KOPT-K1 (cell line): ENCODE results near the gene ZNF22.
"Not testable (repeated sequence)": the region's sequence is repeated elsewhere in the genome, so short reads cannot be mapped to it uniquely, and the experiment has no call there.

Source experiments
- H3K27ac ChIP-seq: fragments of 200-600 bp; sonication (generic); 2 replicates; pipeline ENCODE4 v1.5.1; 2016; ENCODE audit warnings: antibody characterized with exemption, mild to moderate bottlenecking, low read depth, low read length; ENCODE audit not compliant: poor library complexity, severe bottlenecking
- H3K36me3 ChIP-seq: fragments of 200-600 bp; sonication (generic); 2 replicates; pipeline ENCODE4 v1.5.1; 2017; ENCODE audit warnings: antibody characterized with exemption, mild to moderate bottlenecking, low read length, moderate library complexity; ENCODE audit not compliant: insufficient read depth
- H3K9me3 ChIP-seq: fragments of 200-600 bp; sonication (generic); 2 replicates; pipeline ENCODE4 v1.5.1; 2017; ENCODE audit warnings: antibody characterized with exemption, low read length, mild to moderate bottlenecking; ENCODE audit not compliant: insufficient read depth, poor library complexity, severe bottlenecking

Gene ZNF22

DNA sequence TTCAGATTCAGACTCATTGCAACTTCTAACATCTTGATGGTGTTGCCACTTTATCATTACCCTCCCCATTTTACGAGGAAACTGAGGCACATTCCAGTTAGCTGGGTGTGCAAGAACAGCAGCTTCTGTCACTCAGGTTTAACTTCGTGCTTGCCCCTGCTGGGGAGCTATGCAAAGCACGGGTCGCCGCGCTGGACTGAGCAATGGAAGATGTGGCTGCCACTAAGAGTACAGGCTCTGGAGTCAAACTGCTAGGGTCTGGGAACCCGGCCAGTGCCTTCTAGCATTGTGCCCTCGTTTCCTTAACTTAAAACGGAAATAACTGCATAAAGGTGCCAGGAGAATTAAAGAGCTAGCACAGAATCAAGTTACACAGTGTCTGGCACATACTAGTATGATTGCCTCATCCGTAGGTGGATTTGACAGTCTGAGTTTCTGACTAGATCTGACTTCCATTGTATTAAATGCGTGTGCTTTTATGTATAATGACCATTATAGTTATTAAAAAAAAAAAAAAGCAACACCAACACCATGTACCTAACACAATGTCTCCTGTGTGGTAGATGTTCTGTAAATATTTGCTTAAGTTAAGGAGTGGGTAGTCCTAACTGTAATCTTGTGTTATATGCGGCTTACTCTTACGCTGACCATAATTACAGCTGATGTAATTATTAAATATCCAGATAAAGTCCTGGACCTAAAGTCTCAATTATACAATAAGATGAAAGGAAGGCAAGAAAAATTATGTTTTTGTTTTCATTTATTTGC lies 842 bp downstream of the ZNF22 start:
- Histone ChIP-seq H3K9me3 (peaks cover 26% of the 10 kb centered on the region), H3K36me3 (peaks cover 45% of the 10 kb centered on the region), H3K27ac (peak overlapping the region; percentile 95)

DNA sequence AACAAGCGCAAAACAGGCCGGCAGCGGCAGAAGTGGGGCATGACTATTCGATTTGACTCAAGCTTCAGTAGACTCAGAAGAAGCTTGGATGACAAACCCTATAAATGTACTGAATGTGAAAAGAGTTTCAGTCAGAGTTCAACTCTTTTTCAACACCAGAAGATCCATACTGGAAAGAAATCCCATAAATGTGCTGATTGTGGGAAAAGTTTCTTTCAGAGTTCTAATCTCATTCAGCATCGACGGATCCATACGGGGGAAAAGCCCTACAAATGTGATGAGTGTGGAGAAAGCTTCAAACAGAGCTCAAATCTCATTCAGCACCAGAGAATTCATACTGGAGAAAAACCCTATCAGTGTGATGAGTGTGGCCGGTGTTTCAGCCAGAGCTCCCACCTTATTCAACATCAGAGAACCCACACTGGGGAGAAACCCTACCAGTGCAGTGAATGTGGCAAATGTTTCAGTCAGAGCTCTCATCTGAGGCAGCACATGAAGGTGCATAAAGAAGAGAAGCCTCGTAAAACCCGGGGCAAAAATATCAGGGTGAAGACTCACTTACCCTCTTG lies 2.8 kb downstream of the ZNF22 start:
- H3K9me3 ChIP-seq, result peaks cover 26% of the 10 kb centered on the region
- peaks cover 48% of the 10 kb centered on the region for H3K36me3 ChIP-seq
- peak overlapping the region; percentile 17 for H3K27ac ChIP-seq

DNA sequence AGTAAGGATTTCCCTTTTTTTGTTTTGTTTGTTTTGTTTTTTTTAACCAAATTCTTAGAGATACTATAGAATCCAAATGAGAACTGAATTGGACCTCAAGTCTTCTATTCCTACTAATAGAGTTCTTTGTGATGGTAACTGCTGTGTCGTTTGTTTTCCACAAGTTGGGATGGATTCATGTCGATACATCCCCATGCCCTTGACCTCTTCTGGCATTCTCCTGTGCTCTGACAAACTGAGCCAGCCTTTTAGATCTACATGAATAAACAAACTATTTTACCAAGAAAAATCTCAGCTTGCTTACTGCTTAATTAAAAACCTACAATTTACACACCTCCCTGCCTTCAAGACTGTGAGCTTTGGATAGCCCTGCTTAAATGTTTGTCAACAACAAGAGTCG lies 3.9 kb downstream of the ZNF22 start:
- H3K9me3 ChIP-seq, result peaks cover 26% of the 10 kb centered on the region
- H3K36me3 ChIP-seq, result peaks cover 48% of the 10 kb centered on the region
- no peak overlapping the region for H3K27ac ChIP-seq

DNA sequence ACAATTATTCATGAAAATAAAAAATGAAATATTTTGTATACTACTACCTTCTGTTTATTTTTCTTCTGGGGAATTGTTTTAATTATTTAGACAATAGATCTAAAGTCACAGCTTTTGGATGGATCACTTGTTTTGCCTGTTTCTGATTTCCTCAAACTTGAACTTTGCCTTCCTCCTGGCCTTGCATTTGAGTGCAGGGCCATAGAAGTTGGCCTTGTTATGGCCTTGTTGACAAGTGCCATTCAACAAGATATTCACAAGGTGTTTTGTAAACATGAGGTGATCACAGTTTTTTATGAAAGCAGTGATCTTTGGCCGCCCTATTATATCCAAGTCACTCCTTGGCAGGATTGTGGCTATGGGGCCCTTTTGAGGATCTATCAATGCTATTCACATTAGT lies 4.6 kb downstream of the ZNF22 start:
- Histone ChIP-seq H3K27ac (no peak overlapping the region), H3K36me3 (peaks cover 48% of the 10 kb centered on the region), H3K9me3 (peaks cover 26% of the 10 kb centered on the region)

DNA sequence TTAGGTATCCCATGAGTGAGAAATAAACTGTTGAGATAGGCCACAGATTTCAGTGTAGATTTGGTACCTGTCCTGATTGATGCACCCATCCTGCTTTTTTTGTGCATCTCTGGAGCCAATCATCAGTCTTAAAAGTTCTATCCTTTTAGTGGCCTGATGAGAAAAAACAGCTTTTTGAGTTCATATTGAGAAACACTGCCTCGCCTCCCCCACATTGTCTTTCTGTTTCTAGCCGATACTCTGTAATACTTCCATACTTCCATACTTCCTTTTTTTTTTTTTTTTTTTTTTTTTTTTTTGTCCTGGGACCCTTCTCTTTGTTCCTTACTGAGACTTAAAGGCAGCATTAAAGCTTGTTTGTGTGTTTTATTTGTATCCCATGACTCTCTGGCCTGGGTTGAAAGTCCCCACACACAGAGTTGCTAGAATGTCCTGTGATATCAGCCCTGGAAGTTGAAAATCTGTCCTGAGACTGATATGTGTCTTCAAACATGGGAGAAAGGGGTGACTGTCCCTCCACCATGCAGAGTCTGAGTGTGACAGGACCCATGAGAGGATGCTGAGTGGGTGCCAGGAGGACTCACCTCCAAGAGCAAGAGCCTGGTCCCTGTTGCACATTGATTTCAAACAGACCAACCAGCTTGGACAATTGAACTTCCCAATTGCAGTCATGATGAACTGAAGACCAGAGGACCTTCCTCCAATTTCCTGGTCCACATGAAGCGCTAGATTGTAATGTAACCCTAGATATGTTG lies 5.7 kb downstream of the ZNF22 start:
- Histone ChIP-seq H3K27ac (no peak overlapping the region), H3K9me3 (peaks cover 26% of the 10 kb centered on the region), H3K36me3 (peaks cover 48% of the 10 kb centered on the region)

DNA sequence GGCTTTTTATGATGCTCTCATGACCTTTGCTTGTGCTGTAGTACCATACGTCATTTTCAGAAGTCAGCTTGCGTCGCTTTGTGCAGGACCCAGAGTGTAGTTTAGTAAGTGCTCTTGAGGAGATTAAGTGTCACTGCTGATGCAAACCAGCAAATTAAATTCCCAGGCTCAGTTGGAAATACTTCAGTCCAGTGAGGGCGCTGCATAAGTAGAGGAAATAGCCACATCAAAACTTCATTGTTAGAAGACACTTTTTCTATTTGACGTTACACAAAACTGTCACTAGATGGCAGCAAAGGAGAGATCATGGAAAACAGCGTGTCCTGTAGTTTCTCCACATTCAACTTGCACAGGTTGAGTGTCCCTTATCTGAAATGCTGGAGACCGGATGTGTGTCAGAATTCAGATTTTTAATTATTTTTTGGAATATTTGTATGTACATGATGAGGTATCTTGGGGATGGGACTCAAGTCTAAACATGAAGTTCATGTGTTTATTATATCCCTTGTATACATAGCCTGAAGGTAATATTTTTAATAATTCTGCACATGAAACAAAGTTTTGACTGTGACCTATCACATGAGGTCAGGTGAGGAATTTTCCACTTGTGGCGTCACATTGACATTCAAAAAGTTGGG lies 7.9 kb downstream of the ZNF22 start:
- H3K27ac ChIP-seq, result no peak overlapping the region
- H3K36me3 ChIP-seq, result peaks cover 32% of the 10 kb centered on the region
- H3K9me3 ChIP-seq, result peaks cover 11% of the 10 kb centered on the region

DNA sequence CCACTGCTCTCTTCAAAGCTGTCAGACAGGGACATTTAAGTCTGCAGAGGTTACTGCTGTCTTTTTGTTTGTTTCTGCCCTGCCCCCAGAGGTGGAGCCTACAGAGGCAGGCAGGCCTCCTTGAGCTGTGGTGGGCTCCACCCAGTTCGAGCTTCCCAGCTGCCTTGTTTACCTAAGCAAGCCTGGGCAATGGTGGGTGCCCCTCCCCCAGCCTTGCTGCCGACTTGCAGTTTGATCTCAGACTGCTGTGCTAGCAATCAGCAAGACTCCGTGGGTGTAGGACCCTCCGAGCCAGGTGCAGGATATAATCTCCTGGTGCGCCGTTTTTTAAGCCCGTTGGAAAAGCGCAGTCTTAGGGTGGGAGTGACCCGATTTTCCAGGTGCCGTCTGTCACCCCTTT lies 13.8 kb downstream of the ZNF22 start:
- H3K9me3 ChIP-seq, H3K36me3 ChIP-seq, H3K27ac ChIP-seq: not testable (repeated sequence)

DNA sequence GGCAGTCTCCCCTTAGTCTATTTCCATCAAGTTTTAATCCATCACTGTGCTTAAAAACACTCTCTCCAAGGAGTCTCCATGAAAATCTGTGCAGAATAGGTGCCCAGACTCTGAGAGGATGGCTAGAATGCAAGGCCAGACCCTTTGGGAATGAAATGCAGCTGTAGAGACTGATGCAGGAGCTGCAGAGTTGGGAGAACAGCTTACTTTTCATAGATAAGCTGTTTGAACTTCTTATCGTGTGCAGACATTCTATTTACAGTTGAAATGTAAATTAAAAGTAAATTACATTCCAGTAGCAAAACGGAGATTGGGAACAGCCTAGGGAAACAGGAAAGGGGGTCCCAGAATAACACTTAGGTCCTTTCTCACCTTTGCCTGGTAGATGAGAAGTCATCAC lies 14.9 kb downstream of the ZNF22 start:
- H3K27ac ChIP-seq, result no peak overlapping the region
- no peaks in the 10 kb centered on the region for H3K36me3 ChIP-seq
- H3K9me3 ChIP-seq, result no peaks in the 10 kb centered on the region

DNA sequence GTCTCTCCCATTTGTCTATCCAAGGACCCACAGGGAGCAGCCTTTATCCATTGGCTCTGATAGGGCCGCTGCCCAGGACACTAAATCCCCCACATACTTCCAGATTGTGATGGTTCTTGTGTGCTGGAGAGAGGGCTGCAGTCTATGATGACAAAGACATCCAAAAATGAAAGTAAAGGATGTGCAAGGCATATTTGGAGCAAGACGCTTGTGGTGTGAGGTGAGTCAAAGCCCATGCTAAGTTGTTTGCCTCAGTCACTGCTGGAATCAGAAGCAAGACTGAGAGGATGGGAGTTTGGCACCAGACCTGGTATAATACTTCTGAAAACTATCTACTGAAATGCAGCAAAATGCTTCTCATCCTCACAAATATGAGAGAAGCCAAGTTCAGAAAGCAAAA lies 22.7 kb downstream of the ZNF22 start:
- Histone ChIP-seq H3K27ac (no peak overlapping the region), H3K9me3 (no peaks in the 10 kb centered on the region), H3K36me3 (no peaks in the 10 kb centered on the region)

DNA sequence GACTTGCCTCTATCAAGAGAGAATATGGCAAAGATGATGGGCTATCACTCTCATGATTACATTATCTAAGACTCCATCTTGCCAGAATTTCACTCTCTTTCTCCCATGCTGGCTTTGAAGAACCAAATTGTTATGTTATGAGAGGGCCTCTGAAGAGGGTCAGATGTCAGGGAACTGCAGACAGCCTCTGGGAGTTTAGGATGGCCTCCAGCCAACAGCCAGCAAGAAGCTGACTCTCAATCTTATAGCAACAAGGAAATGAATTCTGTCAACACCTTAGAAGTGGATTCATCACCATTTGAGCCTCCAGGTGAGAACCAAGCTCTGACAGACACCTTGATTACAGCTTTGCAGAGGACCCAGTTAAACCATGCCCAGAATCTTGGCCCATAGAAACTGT lies 33.6 kb downstream of the ZNF22 start:
- Histone ChIP-seq H3K27ac (no peak overlapping the region), H3K36me3 (no peaks in the 10 kb centered on the region), H3K9me3 (peaks cover 22% of the 10 kb centered on the region)

DNA sequence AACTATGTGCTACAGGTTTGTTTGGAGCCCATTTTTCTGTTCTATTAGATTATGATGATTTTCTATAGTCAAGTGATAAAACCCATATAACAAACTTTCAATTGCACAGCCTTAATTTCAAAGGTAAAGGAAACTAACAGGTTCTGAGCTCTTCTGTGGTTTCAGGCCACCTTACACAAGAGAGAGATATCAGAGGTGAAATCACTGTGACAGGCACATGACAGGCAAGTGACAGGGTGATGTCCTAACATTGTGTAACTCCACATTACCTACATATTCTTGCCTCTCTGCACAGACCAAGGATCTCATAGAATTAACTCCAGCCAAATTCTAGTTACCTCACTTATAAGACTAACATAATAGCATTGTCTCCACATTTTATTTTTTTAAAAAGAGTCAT lies 35.0 kb downstream of the ZNF22 start:
- Histone ChIP-seq H3K9me3 (peaks cover 11% of the 10 kb centered on the region), H3K27ac (no peak overlapping the region), H3K36me3 (no peaks in the 10 kb centered on the region)

DNA sequence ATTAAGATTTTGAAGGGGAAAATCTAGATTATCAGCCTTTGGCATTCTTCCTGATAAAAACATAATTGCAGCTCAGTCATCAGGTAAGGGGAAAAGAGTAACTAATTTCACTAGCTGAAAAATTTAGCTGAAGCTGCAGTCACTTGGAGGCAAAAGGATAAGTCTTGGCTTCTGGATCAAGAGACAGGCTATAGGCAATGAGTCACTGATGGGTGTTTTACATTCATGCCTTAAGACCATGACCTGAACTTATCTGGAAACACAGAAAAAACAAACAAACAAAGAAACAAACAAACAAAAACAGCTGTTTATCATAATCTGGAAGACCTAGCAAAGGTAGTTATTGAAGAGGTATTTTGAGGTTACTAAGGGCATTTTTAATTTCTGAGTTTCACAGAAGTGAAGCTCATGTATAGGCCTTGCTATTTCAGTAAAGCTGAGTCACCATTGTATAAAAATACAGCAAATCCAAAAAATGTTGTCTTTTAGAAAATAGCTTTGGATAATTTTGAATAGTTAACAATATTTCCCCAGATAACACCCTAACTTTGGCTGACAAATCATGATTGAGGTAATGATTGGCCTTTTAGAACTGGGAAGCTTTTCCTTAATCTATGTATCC lies 40.3 kb downstream of the ZNF22 start:
- Histone ChIP-seq H3K27ac (no peak overlapping the region), H3K9me3 (no peaks in the 10 kb centered on the region), H3K36me3 (no peaks in the 10 kb centered on the region)

DNA sequence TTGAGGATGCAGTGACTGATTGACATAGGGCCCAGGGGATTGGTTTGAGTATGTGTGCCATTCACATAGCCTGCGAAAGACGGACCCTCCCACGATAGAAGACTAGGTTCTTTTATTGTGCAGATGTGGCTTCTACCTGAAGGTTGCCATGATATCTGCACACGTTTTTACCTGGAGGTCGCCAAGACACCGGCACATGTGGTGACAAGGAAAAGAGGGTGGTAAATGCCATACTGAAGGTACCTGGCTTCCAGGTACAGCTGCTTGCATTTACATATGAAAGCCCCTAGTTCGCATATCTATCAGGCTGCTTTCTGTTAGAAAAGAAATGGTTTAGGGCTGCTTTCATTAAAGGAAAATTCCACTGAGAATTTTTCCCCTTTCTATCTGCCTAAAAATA lies 43.6 kb downstream of the ZNF22 start:
- Histone ChIP-seq H3K9me3 (peaks cover 7% of the 10 kb centered on the region), H3K27ac (no peak overlapping the region), H3K36me3 (no peaks in the 10 kb centered on the region)

DNA sequence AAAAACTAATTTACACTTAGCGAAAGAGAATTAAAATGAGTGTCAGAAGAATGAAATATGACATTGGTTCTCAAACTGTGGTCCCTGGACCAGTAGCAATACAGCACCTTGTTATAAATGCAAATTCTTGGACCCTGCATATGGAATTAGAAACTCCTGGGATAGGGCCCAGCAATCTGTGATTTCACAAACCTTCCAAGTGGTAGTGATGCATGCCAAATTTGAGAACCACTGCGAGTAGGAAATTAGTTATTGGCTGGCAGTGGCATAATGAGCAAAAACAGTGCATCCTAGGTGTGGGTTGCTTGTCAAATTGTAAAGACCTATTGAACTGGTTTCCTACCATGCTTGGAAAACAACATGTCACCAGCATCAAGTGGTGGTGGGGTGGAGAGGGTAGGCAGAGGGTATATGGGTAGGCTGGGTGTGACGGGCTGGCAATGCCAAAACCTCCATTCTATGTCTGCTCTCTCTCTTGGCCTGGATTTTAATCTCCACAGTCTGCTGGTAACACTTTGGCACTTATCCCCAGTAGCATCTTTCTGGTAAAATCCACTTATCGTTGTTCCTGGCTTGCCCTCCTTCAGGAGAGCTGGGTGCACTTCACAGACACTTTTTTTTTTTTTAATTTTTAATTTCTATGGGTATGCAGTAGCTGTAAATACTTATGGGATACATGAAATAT lies 50.0 kb downstream of the ZNF22 start:
- H3K9me3 ChIP-seq, result peaks cover 7% of the 10 kb centered on the region
- H3K27ac ChIP-seq, result no peak overlapping the region
- no peaks in the 10 kb centered on the region for H3K36me3 ChIP-seq
